Left renal cortex interstitium (tissue), 4 donors: ENCODE data around the gene COL4A1. TPM values are rescaled to one million over a fixed set of nuclear protein-coding genes. Genes with fewer than 3 reads are reported as not detected.

Source experiments
- DNase-seq, 4 donors: peaks; one replicate each; pipeline ENCODE4 v3.0.0-alpha.2; 2013; ENCODE audit warnings: low read depth in 4 of 4, low spot score in 2 of 4, missing footprints in 1 of 4
- polyA plus RNA-seq, 4 donors: library from polyadenylated mRNA; unstranded; fragments of 120-200 nt; gene quantifications; one replicate each; pipeline ENCODE4 v1.2.1, GENCODE V29; 2013; ENCODE audit not compliant: insufficient read length in 4 of 4

COL4A1 gene
- polyA plus RNA-seq, 4 donors: 518 to 626 (median 569) TPM

DNA sequence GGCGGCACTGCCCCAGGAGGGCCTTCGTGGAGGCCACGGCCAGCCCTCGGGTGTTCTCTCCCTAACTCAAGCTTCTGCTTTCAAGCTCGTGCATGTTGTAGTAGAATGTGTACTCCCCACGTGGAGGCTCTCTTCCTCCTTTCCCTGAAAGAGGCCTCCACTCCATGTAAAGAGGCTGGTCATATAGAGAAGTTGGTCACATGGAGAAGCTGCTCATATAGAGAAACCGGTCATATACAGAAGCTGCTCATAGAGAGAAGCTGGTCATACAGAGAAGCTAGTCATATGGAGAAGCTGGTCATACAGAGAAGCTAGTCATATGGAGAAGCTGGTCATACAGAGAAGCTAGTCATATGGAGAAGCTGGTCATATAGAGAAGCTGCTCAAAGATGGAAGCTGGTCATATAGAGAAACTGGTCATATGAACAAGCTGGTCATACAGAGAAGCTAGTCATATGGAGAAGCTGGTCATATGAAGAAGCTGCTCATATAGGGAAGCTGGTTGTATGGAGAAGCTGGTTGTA is 152.5 kb downstream of the COL4A1 start:
- no peak for DNase-seq

DNA sequence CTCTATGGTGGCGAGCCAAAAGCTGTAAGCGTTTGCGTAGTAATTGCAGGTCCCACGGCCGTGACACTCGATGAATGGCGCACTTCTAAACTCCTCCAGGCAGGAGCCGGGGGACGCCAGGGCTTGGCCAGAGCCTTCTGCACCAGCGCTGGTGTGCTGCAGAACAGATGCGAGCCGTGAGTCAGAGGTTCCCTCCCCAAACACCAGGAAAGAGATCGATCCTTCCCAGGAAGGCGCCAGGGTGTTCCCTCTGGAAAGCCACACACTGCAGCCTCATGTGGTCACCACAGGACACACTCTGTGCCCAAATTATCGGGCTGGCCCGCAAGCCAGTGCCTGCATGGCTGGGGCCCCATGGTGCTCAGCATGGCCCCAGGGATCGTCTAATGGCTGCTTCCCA is 154.6 kb downstream of the COL4A1 start:
- no peak for DNase-seq

DNA sequence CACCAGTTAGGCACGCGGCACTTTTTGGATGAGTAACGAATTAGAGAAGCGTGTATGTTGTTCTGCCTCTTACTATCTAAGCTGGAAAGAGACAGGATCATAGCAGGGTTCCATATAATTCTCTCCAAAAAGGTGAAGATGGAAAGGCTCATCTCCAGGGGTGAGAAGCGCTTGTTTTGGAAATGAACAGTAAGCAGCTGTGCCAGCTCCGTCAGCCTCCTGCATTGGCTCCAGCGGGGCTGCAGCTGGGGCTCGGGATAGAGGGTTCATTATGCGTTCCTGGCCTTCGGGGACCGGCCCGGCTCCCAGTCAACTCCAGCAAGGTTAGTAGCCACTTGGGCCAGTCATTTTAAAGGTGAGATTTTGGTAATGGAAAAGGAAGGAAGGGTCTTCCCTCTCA is 155.5 kb downstream of the COL4A1 start:
- DNase-seq: no peak

DNA sequence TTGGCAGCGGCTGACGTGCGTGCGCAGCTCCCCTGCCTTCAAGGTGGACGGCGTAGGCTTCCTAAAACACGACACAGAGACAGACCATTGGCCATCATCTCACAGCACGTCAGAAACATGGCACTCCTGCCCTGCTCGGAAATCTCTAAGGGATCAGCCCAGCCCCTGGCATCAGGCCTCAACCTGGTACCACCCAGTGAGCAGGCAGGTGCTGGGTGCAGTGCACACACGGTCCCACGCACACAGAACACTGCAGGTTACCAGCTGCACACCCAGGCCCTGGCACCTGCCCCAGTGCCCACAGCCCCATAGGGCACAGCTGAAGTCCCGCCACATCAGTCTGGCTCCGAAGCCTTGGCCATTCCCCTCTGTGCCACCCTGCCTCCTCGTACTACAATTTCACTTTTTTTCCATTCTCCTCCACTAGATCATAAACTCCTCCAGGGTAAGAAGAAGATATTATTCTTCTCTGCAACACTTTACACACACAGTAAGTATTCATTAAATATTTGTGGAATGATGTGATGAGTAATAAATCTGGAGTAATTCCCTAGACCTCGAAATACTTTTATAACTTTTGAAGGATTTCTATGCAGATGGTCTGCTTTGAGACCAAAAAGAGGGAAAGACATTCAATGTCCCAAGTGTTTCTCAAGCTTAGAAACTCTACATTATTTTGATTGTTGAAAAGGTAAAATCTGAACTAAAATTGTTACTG is 156.4 kb downstream of the COL4A1 start:
- DNase-seq: no peak

DNA sequence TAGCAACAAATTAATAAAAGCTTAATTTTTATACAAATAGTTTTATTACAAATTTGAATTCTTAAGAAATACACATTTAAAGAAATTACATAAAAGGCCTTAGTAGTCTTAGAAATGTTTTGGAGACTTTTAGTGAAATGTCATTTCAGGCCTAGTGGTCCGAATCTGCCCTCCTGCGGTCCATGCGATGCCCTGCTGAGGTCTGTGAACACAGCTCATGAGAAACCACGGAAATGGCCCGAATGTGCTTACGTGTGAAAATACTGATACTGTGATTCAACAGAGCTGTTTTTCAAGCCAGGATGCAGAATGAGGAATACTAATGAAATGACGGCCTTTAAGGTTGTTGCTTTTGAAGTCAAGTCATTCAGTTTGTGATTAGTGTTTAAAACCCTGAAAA is 157.9 kb downstream of the COL4A1 start:
- DNase-seq: no peak

DNA sequence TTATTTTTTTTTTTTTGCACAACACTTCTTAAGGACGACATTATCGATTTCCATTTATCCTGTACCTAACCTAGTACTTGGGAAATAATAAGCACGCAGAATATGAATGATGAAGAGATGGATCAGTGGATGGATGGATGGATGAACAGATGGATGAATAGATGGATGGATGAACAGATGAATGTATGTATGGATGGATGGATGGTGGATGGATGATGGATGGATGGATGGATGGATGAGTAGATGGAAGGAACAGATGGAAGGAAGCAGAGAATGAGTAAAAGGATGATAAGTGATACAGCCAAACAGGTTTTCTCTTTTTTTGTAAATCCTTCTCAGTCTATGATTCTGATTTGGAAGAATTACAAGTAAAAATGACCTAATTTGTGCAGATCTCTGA is 166.9 kb downstream of the COL4A1 start:
- DNase-seq: no peak

DNA sequence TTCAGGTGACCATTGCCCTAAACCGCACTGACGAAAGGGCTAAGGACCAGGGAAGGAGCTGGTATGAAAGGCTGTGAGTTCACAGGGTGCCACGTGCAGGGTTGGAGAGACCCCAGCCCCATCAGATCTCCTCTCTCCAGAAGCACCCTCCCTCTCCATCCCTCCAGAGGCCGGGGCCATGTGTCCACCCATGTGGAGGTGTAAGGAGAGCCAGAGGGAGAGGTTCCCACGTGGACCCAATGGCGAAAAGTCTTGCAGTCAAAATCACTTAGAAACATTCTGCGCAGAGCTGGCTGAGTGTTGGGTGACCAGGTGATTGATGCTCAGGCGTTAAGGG is 168.3 kb downstream of the COL4A1 start:
- no peak for DNase-seq

DNA sequence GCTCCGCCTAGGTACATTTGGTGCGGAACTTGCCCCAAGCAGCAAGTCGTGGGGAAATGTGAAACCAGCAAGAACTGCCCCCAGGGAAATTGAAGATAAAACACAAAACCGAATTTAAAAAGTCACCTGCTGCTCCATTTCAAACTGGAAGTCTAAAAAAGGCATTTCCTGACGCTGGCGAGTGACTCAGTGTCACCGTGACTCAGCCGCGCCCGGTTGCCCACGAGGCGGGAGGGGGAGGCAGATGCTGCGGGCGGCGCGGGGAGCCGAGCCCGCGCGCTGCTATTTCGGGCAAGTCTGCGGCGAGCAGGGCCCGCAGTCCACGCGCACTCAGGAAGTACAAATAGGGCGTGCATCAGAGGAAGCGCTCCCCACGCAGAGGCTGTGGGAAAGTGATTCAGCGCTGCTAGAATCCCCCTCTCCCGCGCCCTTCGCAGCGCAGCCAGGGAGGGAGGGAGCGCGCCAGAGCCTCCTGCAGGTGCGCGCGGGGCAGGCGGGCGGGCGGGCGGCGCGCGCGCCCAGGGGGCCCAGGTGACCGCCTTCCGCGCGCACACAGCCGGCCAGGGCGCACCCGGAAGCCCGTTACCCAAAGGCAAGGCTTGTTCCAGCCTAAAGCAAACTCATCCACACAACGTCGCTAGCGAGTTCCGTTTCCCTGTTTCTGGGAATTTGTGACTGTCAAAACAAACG is 168.8 kb downstream of the COL4A1 start:
- DNase-seq: no peak

DNA sequence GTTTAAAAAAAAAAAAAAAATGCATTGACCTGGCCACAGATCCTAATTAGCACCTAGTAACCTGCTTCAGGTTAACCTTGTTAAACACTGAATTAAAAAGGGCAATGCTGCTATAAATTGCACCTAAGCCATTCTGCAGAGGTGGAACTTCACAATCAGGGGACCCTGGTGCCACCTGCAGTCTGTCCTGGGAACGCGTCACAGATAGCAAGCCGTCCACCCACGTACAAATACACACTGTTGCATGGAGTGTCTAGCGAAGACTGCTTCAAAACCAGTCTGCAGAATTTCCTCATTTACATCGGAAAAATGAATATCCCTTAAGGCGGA is 169.3 kb downstream of the COL4A1 start:
- peak in 1 of 4 donors; percentile 47 for DNase-seq

DNA sequence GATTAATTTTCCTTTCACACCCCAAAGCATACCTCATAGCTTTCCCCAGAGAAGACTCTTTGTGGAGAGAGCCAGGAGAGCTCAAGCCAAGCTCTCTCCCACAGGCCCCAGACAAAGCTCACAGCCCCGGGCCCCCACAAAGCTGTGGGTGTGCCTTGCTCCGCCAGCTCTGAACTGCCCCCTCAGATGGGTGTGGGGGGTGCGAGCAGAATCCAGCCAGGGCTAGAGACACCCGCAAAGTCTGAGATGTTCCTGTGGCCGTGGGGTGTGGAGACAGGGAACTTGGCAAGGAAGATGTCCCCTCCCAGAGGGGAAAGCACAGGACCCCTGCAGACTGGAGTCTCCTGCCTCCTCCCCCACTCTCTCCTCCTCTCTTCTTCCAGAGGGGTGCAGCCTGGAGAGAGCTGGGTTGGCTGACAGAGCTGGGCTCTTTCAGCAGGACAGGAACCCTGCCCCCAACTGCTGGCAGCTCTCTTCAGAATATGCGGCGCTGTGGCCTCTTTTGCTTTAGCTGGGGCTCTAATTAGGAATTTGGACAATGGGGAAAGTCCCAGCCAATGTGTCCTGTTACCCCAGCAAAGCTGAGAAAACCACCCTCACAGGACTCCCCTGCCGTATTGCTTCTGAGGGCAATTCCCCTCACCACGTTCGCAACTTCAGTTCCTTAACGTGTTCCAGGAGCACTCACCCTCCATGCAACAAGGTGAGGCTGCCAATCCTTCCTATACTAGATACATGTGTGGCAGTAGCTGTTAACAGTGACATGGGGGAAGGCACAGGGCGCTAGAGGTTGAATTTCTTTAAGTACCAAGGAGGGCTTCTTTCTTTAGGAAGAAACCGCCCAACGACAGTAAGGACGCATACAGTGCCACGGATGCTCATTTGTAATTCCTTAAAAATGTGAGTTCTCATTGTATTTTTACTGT is 170.0 kb downstream of the COL4A1 start:
- DNase-seq: no peak

DNA sequence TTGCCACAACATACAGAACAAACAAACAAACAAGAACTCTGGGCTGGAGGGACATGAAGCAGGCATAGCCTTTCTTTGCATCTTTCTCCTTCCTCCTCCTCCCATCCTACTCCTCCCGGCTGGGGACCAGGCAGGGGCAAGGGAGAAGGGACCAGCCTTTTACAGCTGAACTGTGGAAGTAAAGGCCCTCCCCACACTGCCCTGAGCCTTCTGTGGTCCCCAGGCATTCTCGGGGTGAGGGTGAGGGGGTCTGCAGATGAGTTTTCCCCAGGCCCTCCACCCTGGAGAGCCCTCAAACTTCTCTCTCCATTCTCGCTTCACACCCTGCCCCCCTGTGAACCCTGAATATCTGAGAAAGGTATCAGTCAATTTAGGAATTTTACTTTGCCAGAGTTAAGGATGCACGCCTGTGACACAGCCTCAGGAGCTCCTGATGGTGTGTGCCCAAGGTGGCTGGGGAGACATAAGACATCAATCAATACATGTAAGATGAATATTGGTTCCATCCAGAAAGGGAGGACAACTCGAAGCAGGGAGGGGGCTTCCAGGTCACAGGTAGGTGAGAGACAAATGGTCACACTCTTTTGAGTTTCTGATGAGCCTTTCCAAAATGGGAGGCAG is 170.9 kb downstream of the COL4A1 start:
- DNase-seq: no peak

DNA sequence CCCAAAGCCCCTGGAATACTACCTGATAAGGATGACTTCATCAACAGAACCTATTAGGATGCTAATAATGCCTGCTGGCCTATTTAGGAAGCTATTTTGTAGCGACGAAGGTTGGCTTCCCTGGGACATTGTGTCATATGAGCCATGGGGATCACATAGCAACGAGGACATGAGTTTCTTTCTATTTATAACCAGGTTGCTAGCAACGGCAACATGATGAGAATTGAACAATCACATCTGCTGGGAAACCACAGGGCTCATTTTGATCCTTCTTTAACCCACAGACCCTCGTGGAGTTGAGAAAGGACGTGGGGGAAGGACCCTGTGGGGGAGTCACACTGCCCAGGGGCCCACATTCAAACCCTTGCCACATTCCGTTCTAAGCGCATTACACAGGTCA is 172.2 kb downstream of the COL4A1 start:
- no peak for DNase-seq

DNA sequence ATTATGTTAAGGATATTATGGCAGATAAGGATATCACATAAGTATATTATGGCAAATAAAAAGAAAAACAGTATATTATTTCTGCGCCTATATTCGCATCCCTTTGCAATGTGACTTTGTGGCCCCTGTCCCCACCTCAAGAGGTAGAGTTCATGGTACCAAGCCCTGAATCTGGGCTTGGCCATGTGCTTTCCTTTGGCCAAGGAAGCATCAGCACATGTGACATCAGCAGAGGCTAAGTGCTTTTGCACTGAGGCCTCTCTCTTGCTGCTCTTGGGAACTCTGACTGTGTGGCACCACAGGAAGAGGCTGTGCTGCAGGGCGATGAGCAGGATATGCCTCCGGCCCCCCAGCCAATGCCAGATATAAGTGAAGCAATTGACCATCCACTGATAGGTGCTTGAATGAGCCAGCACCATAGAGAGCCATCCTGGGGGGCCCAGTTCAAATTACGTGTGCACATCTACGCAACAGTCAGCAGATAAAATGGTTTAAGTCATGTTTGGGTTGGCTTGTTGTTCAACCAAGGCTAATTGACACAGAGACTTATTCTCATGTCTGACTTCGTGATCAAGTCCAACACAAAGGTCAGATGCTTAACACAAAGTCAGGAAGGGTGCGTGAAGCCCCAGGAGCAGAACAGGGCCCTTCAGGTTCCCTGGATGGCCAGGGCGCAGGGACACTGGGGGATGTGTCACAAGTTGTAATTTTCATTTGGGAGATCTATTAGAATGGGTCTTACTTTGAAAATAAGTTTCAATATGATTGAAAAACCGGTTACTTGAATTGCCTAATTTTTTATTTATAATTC is 173.3 kb downstream of the COL4A1 start:
- DNase-seq: no peak

DNA sequence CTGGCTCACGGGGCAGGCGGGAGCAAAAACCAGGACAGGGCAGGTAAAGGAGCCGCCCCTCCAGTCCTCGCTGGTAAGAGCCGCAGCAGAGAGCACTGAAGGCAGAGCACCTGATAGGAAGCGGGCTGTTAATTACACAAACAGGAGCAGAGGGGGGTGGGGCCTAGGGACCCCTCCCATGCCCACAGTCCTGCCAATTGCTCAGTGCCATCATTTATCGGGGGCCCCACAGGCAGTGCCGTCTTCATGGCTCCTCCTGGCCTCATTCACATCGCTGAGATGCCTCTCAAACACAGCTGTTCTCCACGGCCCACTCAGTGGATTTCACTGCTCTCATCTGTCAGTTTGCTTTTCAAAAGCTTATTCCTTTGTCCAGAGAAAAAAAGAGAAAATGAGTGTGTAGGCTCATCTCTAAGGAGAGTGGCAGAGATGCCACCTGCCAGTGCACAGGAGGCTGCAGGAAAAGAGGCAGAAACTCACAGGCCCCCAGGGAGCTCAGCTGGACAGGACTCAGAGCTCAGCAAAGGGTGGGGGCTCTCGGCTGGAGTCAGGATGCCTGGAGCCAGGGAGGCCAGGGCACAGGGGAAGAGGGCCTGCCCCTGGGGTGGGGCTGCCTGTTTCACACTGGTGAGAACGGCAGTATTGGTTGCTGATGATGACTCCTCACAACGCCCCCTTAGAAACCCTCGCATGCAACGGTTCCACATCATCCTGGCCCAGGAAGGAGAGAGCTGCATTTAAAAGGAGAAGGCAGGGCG is 174.6 kb downstream of the COL4A1 start:
- DNase-seq: no peak

DNA sequence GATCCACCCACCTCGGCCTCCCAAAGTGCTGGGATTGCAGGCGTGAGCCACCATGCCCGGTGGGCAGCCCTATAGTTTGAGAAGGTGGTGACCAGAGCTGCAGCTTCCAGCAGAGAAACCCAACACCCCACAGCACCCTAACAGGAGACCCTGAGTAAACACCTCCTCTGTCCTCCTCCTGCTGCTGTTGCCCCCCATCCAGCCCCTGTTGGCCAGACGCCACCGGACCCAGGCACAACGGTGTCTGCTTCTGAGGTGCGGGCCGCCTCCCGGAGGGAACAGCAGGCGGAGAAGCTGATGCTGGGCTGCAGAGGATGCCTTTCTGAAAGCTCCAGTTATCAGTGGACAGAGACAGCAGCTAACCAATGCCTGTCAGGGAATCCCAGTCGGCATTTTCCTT is 175.5 kb downstream of the COL4A1 start:
- DNase-seq: no peak

DNA sequence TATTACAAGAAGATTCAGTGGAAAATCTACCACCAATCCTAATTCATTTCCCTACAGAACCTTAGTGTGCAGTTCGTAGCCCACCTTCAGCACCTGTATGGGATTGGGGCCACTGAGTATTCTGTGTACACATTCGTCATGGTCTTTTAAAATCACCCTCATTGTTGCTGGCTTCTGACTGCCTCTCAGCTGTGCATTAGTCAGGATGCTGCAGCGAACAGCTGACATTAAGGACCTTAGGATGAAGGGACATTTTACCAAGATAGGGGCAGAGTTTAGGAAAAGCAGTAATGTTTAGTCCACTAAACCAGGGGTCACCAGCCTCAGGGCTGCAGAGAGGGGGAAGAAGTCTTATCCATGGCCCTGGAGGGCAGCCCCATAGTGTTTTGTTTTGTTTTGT is 176.5 kb downstream of the COL4A1 start:
- DNase-seq: no peak

DNA sequence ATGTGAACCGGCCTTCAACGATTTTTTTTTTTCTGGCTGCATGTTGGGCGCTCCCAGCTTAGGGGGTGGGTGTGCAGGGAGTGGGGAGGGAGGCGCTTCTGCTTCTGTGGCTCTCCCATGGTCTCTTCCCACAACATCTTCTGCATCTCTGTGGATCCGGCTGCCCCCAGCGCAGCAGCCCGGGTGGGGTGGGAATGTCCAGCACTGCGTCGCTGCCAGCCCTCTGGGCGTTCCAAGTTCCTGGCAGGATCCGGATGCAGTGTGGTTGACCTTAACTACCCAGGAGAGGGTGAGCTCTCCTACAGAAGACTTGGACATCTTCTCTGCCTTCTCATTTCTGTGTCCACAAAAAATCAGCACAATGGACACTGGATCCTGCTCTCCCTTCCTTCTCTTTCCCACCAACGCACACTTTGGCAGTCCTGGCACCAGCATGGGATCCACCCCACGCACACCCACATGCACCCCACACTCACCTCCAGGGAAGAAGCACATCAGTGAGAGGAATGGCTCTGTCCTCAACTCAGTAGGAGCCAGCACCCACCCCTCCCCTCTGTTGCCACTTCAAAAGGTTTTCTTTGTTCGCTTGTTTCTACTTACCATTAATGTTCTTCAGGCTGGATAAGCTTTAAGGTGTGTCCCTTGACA is 177.3 kb downstream of the COL4A1 start:
- DNase-seq: no peak

DNA sequence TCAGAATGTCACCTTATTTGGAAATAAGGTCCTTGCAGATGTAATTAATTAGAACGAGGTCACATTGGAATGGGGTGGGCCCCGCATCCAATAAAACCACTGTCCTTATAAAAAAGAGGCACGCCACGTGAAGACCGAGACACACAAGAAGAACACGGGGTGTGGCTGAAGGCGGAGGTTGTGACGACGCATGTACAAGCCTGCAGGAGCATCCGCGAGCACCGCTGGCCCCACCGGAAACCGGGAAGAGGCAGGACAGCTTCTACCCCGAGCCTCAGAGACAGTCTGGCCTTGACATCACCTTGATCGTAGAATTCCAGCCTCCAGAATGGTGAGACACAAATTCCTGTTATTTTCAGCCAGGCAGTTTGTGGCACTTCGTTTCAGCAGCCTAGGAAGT is 177.9 kb downstream of the COL4A1 start:
- no peak for DNase-seq

DNA sequence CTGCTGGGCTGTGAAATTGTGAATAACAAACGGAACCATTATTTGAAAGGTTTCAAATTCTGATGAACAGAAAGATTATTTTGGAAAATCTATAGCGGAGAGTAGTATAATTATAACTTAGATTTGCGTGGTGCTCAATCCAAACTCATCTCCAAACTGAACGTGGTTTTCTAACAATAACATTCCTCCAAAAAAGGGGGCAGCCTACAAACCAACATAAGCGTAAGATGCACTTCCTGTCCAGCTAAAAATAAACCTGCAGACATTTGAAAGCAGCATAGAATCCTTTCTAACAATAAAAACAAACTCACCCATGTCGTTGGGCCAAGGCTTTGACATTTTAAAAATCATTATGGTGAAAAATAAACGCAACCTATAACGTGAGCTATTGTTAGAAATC is 178.4 kb downstream of the COL4A1 start:
- DNase-seq: no peak
